GM12878 (cell line): Measurements from ENCODE around the gene LRRN2. TPM values are rescaled to one million over a fixed set of nuclear protein-coding genes. Genes with fewer than 3 reads are reported as not detected.
A peak's percentile ranks its signal among the peaks of the same experiment; 100 is the strongest.
"Not testable (repeated sequence)": the region's sequence is repeated elsewhere in the genome, so short reads cannot be mapped to it uniquely, and the experiment has no call there.

Experiments used
- ATAC-seq: fragments of 200-7000 bp; cut with Tn5 transposase; 3 replicates; pipeline ENCODE4 v1.9.1; 2020; ENCODE audit warnings: mild to moderate bottlenecking, moderate library complexity
- BruUV-seq: library from RNA; stranded (reverse); fragments of 400-500 nt; replicated peaks from 2 replicates; lab custom pipeline; 2021; lab: Mats Ljungman, UMichigan
- CTCF ChIA-PET: fragments of 300-600 bp; sonication (Branson Sonifier 250); formaldehyde crosslinking; extraction: SDS; loops from one replicate; lab custom pipeline; 2021; ENCODE audit warnings: inconsistent platforms; lab: Yijun Ruan, JAX
- POLR2A ChIA-PET: fragments of 350-600 bp; formaldehyde crosslinking; extraction: SDS; loops from one replicate; lab custom pipeline; 2021; ENCODE audit warnings: inconsistent platforms; lab: Charles Lee
- RAD21 ChIA-PET: fragments of 300-600 bp; sonication (Branson Sonifier 250); formaldehyde crosslinking; loops from one replicate; lab custom pipeline; 2023; ENCODE audit warnings: antibody characterized with exemption; ENCODE audit not compliant: unreplicated experiment; lab: Charles Lee
- SMC1A ChIA-PET: fragments of 300-600 bp; sonication (Branson Sonifier 250); formaldehyde crosslinking; loops from one replicate; lab custom pipeline; 2023; ENCODE audit not compliant: unreplicated experiment, uncharacterized antibody; lab: Charles Lee
- DNase-seq: peaks from one replicate; pipeline ENCODE4 v3.0.0-alpha.2; 2011; ENCODE audit warnings: low read depth, low spot score
- FAIRE-seq: peaks from 3 replicates; lab custom pipeline; 2011; peaks lifted over from hg19 to GRCh38; lab: Jason Lieb, UNC
- H2AFZ ChIP-seq: 2 replicates; pipeline ENCODE4 v1.6.0; 2011; ENCODE audit warnings: low read depth, low read length, control low read depth; ENCODE audit not compliant: control insufficient read depth
- H3K27ac ChIP-seq: 2 replicates; pipeline ENCODE4 v1.5.1; 2011; ENCODE audit warnings: control low read depth; ENCODE audit not compliant: control insufficient read depth, insufficient read depth
- H3K27me3 ChIP-seq, 2 experiments: replicated peaks in 1 of 2; 2 replicates each; pipeline versions ENCODE4 v1.6.0 to v1.6.1; 2011; ENCODE audit warnings: low read length in 1 of 2; ENCODE audit not compliant: control insufficient read depth in 2 of 2, insufficient read depth in 2 of 2
- H3K36me3 ChIP-seq, 2 experiments: 2 replicates each; pipeline ENCODE4 v1.5.1; 2011; ENCODE audit warnings: low read length in 1 of 2; ENCODE audit not compliant: control insufficient read depth in 2 of 2, insufficient read depth in 2 of 2
- H3K4me1 ChIP-seq: 2 replicates; pipeline ENCODE4 v1.6.1; 2011; ENCODE audit warnings: mild to moderate bottlenecking, low read length, moderate library complexity, mixed read lengths; ENCODE audit not compliant: control insufficient read depth, insufficient read depth
- H3K4me2 ChIP-seq: 2 replicates; pipeline ENCODE4 v1.6.0; 2011; ENCODE audit warnings: control low read depth; ENCODE audit not compliant: control insufficient read depth, insufficient read depth
- H3K4me3 ChIP-seq: fragments of 200-600 bp; sonication (generic); 2 replicates; pipeline ENCODE4 v1.5.1; 2016
- H3K79me2 ChIP-seq: 2 replicates; pipeline ENCODE4 v1.6.0; 2011; ENCODE audit warnings: low read length; ENCODE audit not compliant: control insufficient read depth, insufficient read depth
- H3K9ac ChIP-seq: 2 replicates; pipeline ENCODE4 v1.8.0; 2011; ENCODE audit warnings: low read length, control low read depth, mixed read lengths; ENCODE audit not compliant: control insufficient read depth, insufficient read depth
- H3K9me3 ChIP-seq: replicated peaks from 3 replicates; pipeline ENCODE4 v1.5.1; 2011; ENCODE audit warnings: mild to moderate bottlenecking, low read length; ENCODE audit not compliant: control insufficient read depth, insufficient read depth
- H4K20me1 ChIP-seq: 2 replicates; pipeline ENCODE4 v1.6.0; 2011; ENCODE audit not compliant: control insufficient read depth, insufficient read depth
- ATF7 ChIP-seq: fragments of 450-650 bp; IDR thresholded peaks from 2 replicates; pipeline ENCODE4 v1.6.1; 2016; ENCODE audit warnings: low read depth, mild to moderate bottlenecking
- BACH1 ChIP-seq: fragments of 450-650 bp; IDR thresholded peaks from 2 replicates; pipeline ENCODE4 v1.6.1; 2017; ENCODE audit warnings: mild to moderate bottlenecking, borderline replicate concordance
- BHLHE40 ChIP-seq, 2 experiments: fragments of 450-650 bp in 1 of 2; IDR thresholded peaks; 2 replicates each; pipeline ENCODE4 v1.6.1; 2011 to 2017; ENCODE audit warnings: low read depth in 2 of 2, borderline replicate concordance in 1 of 2, improper control_type of control experiment in 1 of 2, low read length in 1 of 2, mild to moderate bottlenecking in 1 of 2
- CHD4 ChIP-seq: fragments of 200-600 bp; sonication (generic); IDR thresholded peaks from 2 replicates; pipeline ENCODE4 v1.6.1; 2016; ENCODE audit warnings: mild to moderate bottlenecking
- FOXK2 ChIP-seq: fragments of 450-650 bp; IDR thresholded peaks from 2 replicates; pipeline ENCODE4 v1.6.1; 2017; ENCODE audit warnings: mild to moderate bottlenecking, moderate library complexity
- LARP7 ChIP-seq: fragments of 450-650 bp; IDR thresholded peaks from 2 replicates; pipeline ENCODE4 v1.6.1; 2017; ENCODE audit warnings: mild to moderate bottlenecking
- MTA3 ChIP-seq: IDR thresholded peaks from 2 replicates; pipeline ENCODE4 v1.6.1; 2012; ENCODE audit warnings: low read length, inconsistent platforms, borderline replicate concordance
- MYB ChIP-seq: fragments of 150-350 bp; IDR thresholded peaks from 2 replicates; pipeline ENCODE4 v1.6.1; 2014; ENCODE audit warnings: mild to moderate bottlenecking, low read depth, low read length, borderline replicate concordance
- RAD51 ChIP-seq: fragments of 450-650 bp; IDR thresholded peaks from 2 replicates; pipeline ENCODE4 v1.6.1; 2016; ENCODE audit warnings: moderate library complexity, mild to moderate bottlenecking, inconsistent platforms
- YY1 ChIP-seq: IDR thresholded peaks from 2 replicates; pipeline ENCODE4 v1.6.1; 2011; ENCODE audit warnings: low read depth, mild to moderate bottlenecking, low read length
- ZNF384 ChIP-seq: IDR thresholded peaks from 2 replicates; pipeline ENCODE4 v1.6.1; 2012; ENCODE audit warnings: low read depth, mild to moderate bottlenecking, low read length, improper control_type of control experiment, borderline replicate concordance
- WGBS: methylation state at CpG from one replicate; pipeline ENCODE4 v1.1.6; 2016; ENCODE audit warnings: low lambda C conversion rate; ENCODE audit not compliant: insufficient replicate concordance, insufficient coverage; ENCODE audit errors: missing lambda C conversion rate; 5-methylcytosine and 5-hydroxymethylcytosine counted together
- in situ Hi-C: fragments of 300-500 bp; cut with MboI; formaldehyde crosslinking; loops from 9 replicates; pipeline ENCODE4 v1.14.3; 2018; ENCODE audit warnings: mixed read lengths
- intact Hi-C: fragments of 100-400 bp; cut with micrococcal nuclease; formaldehyde crosslinking; loops from one replicate; pipeline ENCODE4 v1.14.2; 2022; ENCODE audit not compliant: unreplicated experiment
- polyA plus RNA-seq, 11 experiments: library from polyadenylated mRNA; depleted of rRNA in 4 of 11; unstranded in 6 of 11; stranded (reverse) in 5 of 11; fragments of >200 nt; fragmentation: Nextera tagmentation in 4 of 11; fragmentation: Illumina TruSeq in 1 of 11; extraction: Ambion mirVana in 4 of 11; extraction: Trizol in 1 of 11; gene quantifications; 1 replicate in 1 of 11; 2 replicates in 10 of 11; pipeline versions ENCODE4 v1.2.1 to v1.2.3, GENCODE V29; 2011 to 2016; ENCODE audit warnings: inconsistent platforms in 2 of 11, missing spikeins in 2 of 11, low read depth in 1 of 11
- total RNA-seq, 4 experiments: library from RNA; depleted of rRNA in 3 of 4; stranded (reverse); fragments of >200 nt in 3 of 4; fragmentation: Illumina TruSeq in 1 of 4; extraction: Trizol in 1 of 4; gene quantifications; 2 replicates each; pipeline versions ENCODE4 v1.2.1 to v1.2.3, GENCODE V29; 2013 to 2021
- TF ChIP-seq, protein P1 (sequence below): fragments of 450-650 bp; IDR thresholded peaks from 2 replicates; pipeline ENCODE4 v1.6.1; 2017; ENCODE audit warnings: borderline replicate concordance

LRRN2 gene
- total and polyA plus RNA-seq, 10 of the 15 experiments (the other 5 are each of a cell fraction or from before 2014, with no cell fraction given) = not detected

DNA sequence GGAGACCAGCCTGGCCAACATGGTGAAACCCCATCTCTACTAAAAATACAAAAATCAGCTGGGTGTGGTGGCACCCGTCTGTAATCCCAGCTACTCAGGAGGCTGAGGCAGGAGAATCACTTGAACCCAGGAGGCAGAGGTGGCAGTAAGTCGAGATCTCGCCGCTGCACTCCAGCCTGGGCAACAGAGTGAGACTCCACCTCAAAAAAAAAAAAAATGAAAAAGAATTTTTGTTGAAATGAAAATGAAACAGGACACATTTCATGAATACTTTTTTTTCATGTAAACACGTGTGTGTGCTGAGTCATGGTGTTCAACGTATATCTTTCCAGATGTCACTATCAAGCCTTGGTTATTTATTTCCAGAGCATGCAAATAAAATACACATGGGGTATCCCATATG is 5.8 kb upstream of the LRRN2 start:
- peak; percentile 77 for ATAC-seq
- H3K4me3 ChIP-seq, H3K36me3 ChIP-seq, H3K79me2 ChIP-seq, BruUV-seq, H3K9me3 ChIP-seq, H4K20me1 ChIP-seq, DNase-seq, H3K27ac ChIP-seq, H3K9ac ChIP-seq, POLR2A ChIA-PET, RAD21 ChIA-PET, in situ Hi-C loops, intact Hi-C loops, H3K27me3 ChIP-seq: not testable (repeated sequence)
- 37% methylated on average over 6 of the region's 6 CpGs for WGBS
- H3K4me2 ChIP-seq = 0 out of 2 replicates have a peak overlapping the region, but pooled peaks have one; percentile 22
- peak overlapping the region; percentile 1; the same call in 1 of the 2 replicates for H2AFZ ChIP-seq
- H3K4me1 ChIP-seq = peaks cover 11% of the 10 kb centered on the region
- FAIRE-seq = peak; percentile 80
- 0 out of 2 replicates have a peak, but pooled peaks have one; percentile 15 for TF ChIP-seq RAD51
- peak; percentile 53 for TF ChIP-seq ATF7
- peak; percentile 81 for TF ChIP-seq ZNF384
- peak; percentile 36 to 48; a peak in 2 of 4 replicates for TF ChIP-seq BHLHE40 (IDR thresholded peaks at IDR 0.05; ENCODE audit: borderline replicate concordance in 1 of 2, low read depth in 2 of 2, low read length in 1 of 2)
- TF ChIP-seq FOXK2 = peak; percentile 41
- TF ChIP-seq BACH1 = peak; percentile 93
- ChIA-PET CTCF (interaction anchor here (0.7 to 2.1 kb wide), 5 partner anchors 56 to 239 kb away, joined by 3 to 10 read pairs (median 6); no protein-coding TSS in a partner anchor), SMC1A (interaction anchor here (0.9 to 1.2 kb wide), 2 partner anchors 126 kb away, joined by 3 to 5 read pairs; no protein-coding TSS in a partner anchor)

DNA sequence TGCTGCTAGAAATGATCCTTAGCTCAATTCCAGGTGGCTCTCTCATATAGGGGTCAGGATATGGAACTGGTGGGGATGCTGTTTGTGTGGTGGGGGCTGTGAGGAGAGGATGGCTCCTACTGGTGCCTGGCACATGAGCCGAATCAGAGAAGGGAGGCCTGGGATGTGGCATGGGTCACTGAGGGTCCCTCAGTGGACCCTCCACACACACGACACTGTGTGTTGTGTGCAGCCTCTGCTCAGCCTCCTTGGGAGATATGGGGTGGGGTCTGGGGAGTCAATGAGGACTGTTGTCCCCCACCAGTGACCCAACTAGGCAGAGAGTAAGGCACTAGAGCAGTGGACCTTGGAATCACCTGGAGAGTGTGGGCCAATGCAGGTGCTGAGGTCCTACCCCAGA is 3.2 kb upstream of the LRRN2 start:
- DNase-seq (no peak), FAIRE-seq (no peak), ATAC-seq (no peak)
- Histone ChIP-seq H3K36me3 (no peaks in the 10 kb centered on the region), H3K4me2 (no peak overlapping the region), H3K9me3 (no peaks in the 10 kb centered on the region), H4K20me1 (no peaks in the 10 kb centered on the region), H3K27ac (no peak overlapping the region), H3K9ac (no peak overlapping the region), H3K4me3 (no peak overlapping the region), H3K79me2 (no peaks in the 10 kb centered on the region), H3K4me1 (peaks cover 11% of the 10 kb centered on the region), H3K27me3 (peaks cover 10 to 14% of the 10 kb centered on the region in 2 experiments), H2AFZ (no peak overlapping the region)
- WGBS = 0% methylated on average over 2 of the region's 2 CpGs
- CTCF ChIA-PET = interaction anchor here (1.4 kb wide), 1 partner anchor 102 kb away, joined by 3 read pairs; no protein-coding TSS in a partner anchor
- POLR2A ChIA-PET = no interaction called here
- no peak for TF ChIP-seq YY1
- TF ChIP-seq MTA3 = no peak
- TF ChIP-seq LARP7 = no peak
- TF ChIP-seq CHD4 = no peak
- TF ChIP-seq, protein P1, sequence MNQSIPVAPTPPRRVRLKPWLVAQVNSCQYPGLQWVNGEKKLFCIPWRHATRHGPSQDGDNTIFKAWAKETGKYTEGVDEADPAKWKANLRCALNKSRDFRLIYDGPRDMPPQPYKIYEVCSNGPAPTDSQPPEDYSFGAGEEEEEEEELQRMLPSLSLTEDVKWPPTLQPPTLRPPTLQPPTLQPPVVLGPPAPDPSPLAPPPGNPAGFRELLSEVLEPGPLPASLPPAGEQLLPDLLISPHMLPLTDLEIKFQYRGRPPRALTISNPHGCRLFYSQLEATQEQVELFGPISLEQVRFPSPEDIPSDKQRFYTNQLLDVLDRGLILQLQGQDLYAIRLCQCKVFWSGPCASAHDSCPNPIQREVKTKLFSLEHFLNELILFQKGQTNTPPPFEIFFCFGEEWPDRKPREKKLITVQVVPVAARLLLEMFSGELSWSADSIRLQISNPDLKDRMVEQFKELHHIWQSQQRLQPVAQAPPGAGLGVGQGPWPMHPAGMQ = no peak
- TF ChIP-seq MYB = no peak
- no peak for TF ChIP-seq ZNF384
- intact Hi-C loops (no loop called here), in situ Hi-C loops (no loop called here)
- SMC1A ChIA-PET = no interaction called here
- RAD21 ChIA-PET = no interaction called here
- BruUV-seq = no TSS peak
